HFFc6 (cell line): ENCODE data around the gene DEAF1. TPM values are rescaled to one million over a fixed set of nuclear protein-coding genes. Genes with fewer than 3 reads are reported as not detected.
"Not testable (repeated sequence)": the region's sequence is repeated elsewhere in the genome, so short reads cannot be mapped to it uniquely, and the experiment has no call there.

ENCODE experiments used
- DNase-seq: peaks from one replicate; pipeline ENCODE4 v3.0.0-alpha.2; 2018
- H3K27ac Mint-ChIP-seq: 2 replicates; pipeline ENCODE4 v1.8.0; 2020; ENCODE audit warnings: mild to moderate bottlenecking, mixed read lengths
- H3K27me3 Mint-ChIP-seq: 2 replicates; pipeline ENCODE4 v1.8.0; 2021; ENCODE audit warnings: mild to moderate bottlenecking, moderate library complexity, mixed read lengths; ENCODE audit not compliant: insufficient read depth
- H3K36me3 Mint-ChIP-seq: 2 replicates; pipeline ENCODE4 v1.8.0; 2021; ENCODE audit warnings: low read depth, mixed read lengths
- H3K4me1 Mint-ChIP-seq: 2 replicates; pipeline ENCODE4 v1.8.0; 2020; ENCODE audit warnings: low read depth, mixed read lengths
- H3K4me3 Mint-ChIP-seq: 2 replicates; pipeline ENCODE4 v1.8.0; 2020; ENCODE audit warnings: mild to moderate bottlenecking, moderate library complexity, mixed read lengths
- H3K9me3 Mint-ChIP-seq: 2 replicates; pipeline ENCODE4 v1.8.0; 2020; ENCODE audit warnings: mild to moderate bottlenecking, mixed read lengths
- CTCF ChIP-seq: fragments of 200-600 bp; sonication (generic); IDR thresholded peaks from 2 replicates; pipeline ENCODE4 v1.5.0; 2021; ENCODE audit warnings: antibody characterized with exemption, mild to moderate bottlenecking
- total RNA-seq, 6 experiments: library from RNA; stranded (reverse); fragmentation: NEBNext Ultra II Directional; extraction: Animal tissue kit (Norgen Biotek cat#: 25700); gene quantifications; 2 replicates in 1 of 6; 3 replicates in 5 of 6; pipeline ENCODE4 v1.2.3, GENCODE V29; 2021

The DEAF1 gene
- total RNA-seq, 6 experiments from 2014 or later, result 32.2 to 48.1 (median 34.6) TPM

GRCh38 chr11:691710-692590 lies 3.1 kb downstream of the DEAF1 start:
- peaks cover 3% of the 10 kb centered on the region for H3K27me3 Mint-ChIP-seq
- H3K36me3 Mint-ChIP-seq, result peaks cover 20% of the 10 kb centered on the region
- no peak for TF ChIP-seq CTCF
- no peak for DNase-seq
- H3K9me3 Mint-ChIP-seq, result no peaks in the 10 kb centered on the region
- H3K4me1 Mint-ChIP-seq, result peaks cover 27% of the 10 kb centered on the region
- no peak overlapping the region; the same call in 1 of the 2 replicates for H3K4me3 Mint-ChIP-seq
- H3K27ac Mint-ChIP-seq, result no peak overlapping the region

- H3K36me3 Mint-ChIP-seq, result peaks cover 26% of the 10 kb centered on the region
- H3K4me3 Mint-ChIP-seq, result no peak overlapping the region
- no peaks in the 10 kb centered on the region for H3K9me3 Mint-ChIP-seq
- peaks cover 3% of the 10 kb centered on the region for H3K27me3 Mint-ChIP-seq
- DNase-seq, result no peak
- no peak overlapping the region for H3K27ac Mint-ChIP-seq
- peaks cover 19% of the 10 kb centered on the region for H3K4me1 Mint-ChIP-seq
- TF ChIP-seq CTCF, result no peak
Measured at GRCh38 chr11:690738-691633, 4.0 kb downstream of the DEAF1 start.

GRCh38 chr11:690244-690643 lies 4.8 kb downstream of the DEAF1 start:
- not testable (repeated sequence) for H3K27me3 Mint-ChIP-seq, H3K4me3 Mint-ChIP-seq, DNase-seq, H3K27ac Mint-ChIP-seq, H3K9me3 Mint-ChIP-seq
- Mint-ChIP-seq H3K4me1 (peaks cover 19% of the 10 kb centered on the region), H3K36me3 (peaks cover 26% of the 10 kb centered on the region)

- Mint-ChIP-seq H3K4me1 (peaks cover 19% of the 10 kb centered on the region), H3K9me3 (no peaks in the 10 kb centered on the region), H3K27ac (no peak overlapping the region), H3K4me3 (no peak overlapping the region), H3K36me3 (peaks cover 26% of the 10 kb centered on the region), H3K27me3 (peaks cover 3% of the 10 kb centered on the region)
- DNase-seq, result no peak
- TF ChIP-seq CTCF, result no peak
Measured at GRCh38 chr11:689625-690024, 5.4 kb downstream of the DEAF1 start.

- Mint-ChIP-seq H3K4me1 (peaks cover 17% of the 10 kb centered on the region), H3K9me3 (no peaks in the 10 kb centered on the region), H3K4me3 (no peak overlapping the region), H3K36me3 (peaks cover 35% of the 10 kb centered on the region), H3K27ac (no peak overlapping the region), H3K27me3 (peaks cover 3% of the 10 kb centered on the region)
- no peak for TF ChIP-seq CTCF
- no peak for DNase-seq
Measured at GRCh38 chr11:688681-689080, 6.3 kb downstream of the DEAF1 start.
